Breast epithelium (tissue), 3 donors: ENCODE data around the gene PVALEF.

Experiments
- POLR2A ChIP-seq: fragments of 450-650 bp; IDR thresholded peaks from one replicate; pipeline ENCODE4 v1.6.1; 2016; ENCODE audit warnings: antibody characterized with exemption, mild to moderate bottlenecking, moderate library complexity
- POLR2AphosphoS5 ChIP-seq, 3 donors: sonication (generic); formaldehyde crosslinking; IDR thresholded peaks; one replicate each; pipeline ENCODE4 v1.6.1; 2017; ENCODE audit warnings: antibody characterized with exemption in 3 of 3
- TF ChIP-seq, protein P1 (sequence below), 3 donors: fragments of 450-650 bp; IDR thresholded peaks; one replicate each; pipeline ENCODE4 v1.5.1; 2016 to 2017; ENCODE audit warnings: antibody characterized with exemption in 3 of 3, mild to moderate bottlenecking in 3 of 3, moderate library complexity in 3 of 3

GRCh38 chr17:81160747-81161453, 4.4 kb upstream of the PVALEF start:
- TF ChIP-seq, protein P1, sequence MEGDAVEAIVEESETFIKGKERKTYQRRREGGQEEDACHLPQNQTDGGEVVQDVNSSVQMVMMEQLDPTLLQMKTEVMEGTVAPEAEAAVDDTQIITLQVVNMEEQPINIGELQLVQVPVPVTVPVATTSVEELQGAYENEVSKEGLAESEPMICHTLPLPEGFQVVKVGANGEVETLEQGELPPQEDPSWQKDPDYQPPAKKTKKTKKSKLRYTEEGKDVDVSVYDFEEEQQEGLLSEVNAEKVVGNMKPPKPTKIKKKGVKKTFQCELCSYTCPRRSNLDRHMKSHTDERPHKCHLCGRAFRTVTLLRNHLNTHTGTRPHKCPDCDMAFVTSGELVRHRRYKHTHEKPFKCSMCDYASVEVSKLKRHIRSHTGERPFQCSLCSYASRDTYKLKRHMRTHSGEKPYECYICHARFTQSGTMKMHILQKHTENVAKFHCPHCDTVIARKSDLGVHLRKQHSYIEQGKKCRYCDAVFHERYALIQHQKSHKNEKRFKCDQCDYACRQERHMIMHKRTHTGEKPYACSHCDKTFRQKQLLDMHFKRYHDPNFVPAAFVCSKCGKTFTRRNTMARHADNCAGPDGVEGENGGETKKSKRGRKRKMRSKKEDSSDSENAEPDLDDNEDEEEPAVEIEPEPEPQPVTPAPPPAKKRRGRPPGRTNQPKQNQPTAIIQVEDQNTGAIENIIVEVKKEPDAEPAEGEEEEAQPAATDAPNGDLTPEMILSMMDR (IDR thresholded peaks at IDR 0.05), result no peak
- TF ChIP-seq POLR2A (no peak), POLR2AphosphoS5 (IDR thresholded peaks at IDR 0.05) (no peak)
